ENCODE results near the gene ANO6. TPM values are rescaled to one million over a fixed set of nuclear protein-coding genes. Genes with fewer than 3 reads are reported as not detected.
A peak's percentile ranks its signal among the peaks of the same experiment; 100 is the strongest.

Gene ANO6
- total RNA-seq, 1 experiment from 2014 or later, result 46.8 TPM

GRCh38 chr12:45327823-45328383, 112.0 kb downstream of the ANO6 start:
- H3K4me3 Mint-ChIP-seq, result no peak overlapping the region
- peaks cover 11% of the 10 kb centered on the region; the same call in 1 of the 2 replicates for H3K36me3 Mint-ChIP-seq
- H3K9me3 Mint-ChIP-seq, result no peaks in the 10 kb centered on the region
- no peaks in the 10 kb centered on the region for H3K27me3 Mint-ChIP-seq (ENCODE audit: low read depth)
- peaks cover 15% of the 10 kb centered on the region for H3K4me1 Mint-ChIP-seq
- ATAC-seq (peak; percentile 87), DNase-seq (ENCODE audit: low spot score) (no peak)
- POLR2A ChIA-PET, result interaction anchor here (0.6 kb wide), 1 partner anchor 106 kb away, joined by 4 read pairs; no protein-coding TSS in a partner anchor
- CTCF ChIA-PET, result interaction anchor here (1.1 kb wide), 2 partner anchors 61 to 157 kb away, joined by 4 to 7 read pairs; no protein-coding TSS in a partner anchor
- H3K27ac Mint-ChIP-seq, result peak overlapping the region; percentile 9; the same call in 1 of the 2 replicates
- TF ChIP-seq ZNF416 (CRISPR knock-in tag; IDR thresholded peaks at IDR 0.05) (no peak), NFATC4 (CRISPR knock-in tag; IDR thresholded peaks at IDR 0.05) (no peak), NFYB (CRISPR knock-in tag; conservative IDR thresholded peaks at IDR 0.05; ENCODE audit: low read depth) (no peak), CBFB (CRISPR knock-in tag; IDR thresholded peaks at IDR 0.05; ENCODE audit: low read depth) (no peak), ETV6 (CRISPR knock-in tag; IDR thresholded peaks at IDR 0.05) (no peak), OVOL2 (CRISPR knock-in tag; IDR thresholded peaks at IDR 0.05; ENCODE audit: borderline replicate concordance) (no peak), KAT7 (CRISPR knock-in tag; IDR thresholded peaks at IDR 0.05; ENCODE audit: borderline replicate concordance) (no peak), GABPB1 (CRISPR knock-in tag; IDR thresholded peaks at IDR 0.05) (no peak), ATF6 (CRISPR knock-in tag; IDR thresholded peaks at IDR 0.05) (no peak), NR3C1 (CRISPR knock-in tag; conservative IDR thresholded peaks at IDR 0.05; ENCODE audit: low read depth) (no peak), MYBL2 (CRISPR knock-in tag; IDR thresholded peaks at IDR 0.05) (no peak), TP53 (CRISPR knock-in tag; IDR thresholded peaks at IDR 0.05) (no peak), ERG (CRISPR knock-in tag; IDR thresholded peaks at IDR 0.05) (no peak), ATF2 (CRISPR knock-in tag; IDR thresholded peaks at IDR 0.05; ENCODE audit: borderline replicate concordance, low read depth) (no peak), FOXK1 (CRISPR knock-in tag; IDR thresholded peaks at IDR 0.05) (no peak), ZNF219 (CRISPR knock-in tag; IDR thresholded peaks at IDR 0.05; ENCODE audit: borderline replicate concordance) (no peak), TCF7 (CRISPR knock-in tag; IDR thresholded peaks at IDR 0.05; ENCODE audit: low read depth) (no peak), TEAD4 (CRISPR knock-in tag; IDR thresholded peaks at IDR 0.05) (no peak)

GRCh38 chr12:45329238-45329637, 113.3 kb downstream of the ANO6 start:
- peaks cover 11% of the 10 kb centered on the region; the same call in 1 of the 2 replicates for H3K36me3 Mint-ChIP-seq
- H3K27me3 Mint-ChIP-seq (ENCODE audit: low read depth), result no peaks in the 10 kb centered on the region
- H3K4me1 Mint-ChIP-seq, result peaks cover 15% of the 10 kb centered on the region
- DNase-seq (ENCODE audit: low spot score) (no peak), ATAC-seq (no peak)
- ChIA-PET POLR2A (no interaction called here), CTCF (no interaction called here)
- H3K9me3 Mint-ChIP-seq, result no peaks in the 10 kb centered on the region
- no peak overlapping the region for H3K27ac Mint-ChIP-seq
- H3K4me3 Mint-ChIP-seq, result no peak overlapping the region
- TF ChIP-seq MAX (CRISPR knock-in tag; IDR thresholded peaks at IDR 0.05) (no peak), GRHL2 (CRISPR knock-in tag; IDR thresholded peaks at IDR 0.05; ENCODE audit: insufficient replicate concordance, severe bottlenecking) (no peak), JUN (CRISPR knock-in tag; IDR thresholded peaks at IDR 0.05) (no peak), RELA (CRISPR knock-in tag; IDR thresholded peaks at IDR 0.05; ENCODE audit: borderline replicate concordance) (no peak), MXD4 (CRISPR knock-in tag; IDR thresholded peaks at IDR 0.05; ENCODE audit: borderline replicate concordance) (no peak), ZNF416 (CRISPR knock-in tag; IDR thresholded peaks at IDR 0.05) (no peak), ZNF512 (CRISPR knock-in tag; IDR thresholded peaks at IDR 0.05; ENCODE audit: borderline replicate concordance) (no peak), TP53 (CRISPR knock-in tag; IDR thresholded peaks at IDR 0.05) (no peak), ZNF532 (CRISPR knock-in tag; IDR thresholded peaks at IDR 0.05; ENCODE audit: borderline replicate concordance) (no peak), NFE2L1 (CRISPR knock-in tag; IDR thresholded peaks at IDR 0.05) (no peak), ETV6 (CRISPR knock-in tag; IDR thresholded peaks at IDR 0.05) (no peak)

Measured in WTC11 (cell line).